Measurements from ENCODE around the gene LHX4.

Gene LHX4

GRCh38 chr1:180259431-180260338, 29.6 kb downstream of the LHX4 start:
- no peak for DNase-seq

DNA sequence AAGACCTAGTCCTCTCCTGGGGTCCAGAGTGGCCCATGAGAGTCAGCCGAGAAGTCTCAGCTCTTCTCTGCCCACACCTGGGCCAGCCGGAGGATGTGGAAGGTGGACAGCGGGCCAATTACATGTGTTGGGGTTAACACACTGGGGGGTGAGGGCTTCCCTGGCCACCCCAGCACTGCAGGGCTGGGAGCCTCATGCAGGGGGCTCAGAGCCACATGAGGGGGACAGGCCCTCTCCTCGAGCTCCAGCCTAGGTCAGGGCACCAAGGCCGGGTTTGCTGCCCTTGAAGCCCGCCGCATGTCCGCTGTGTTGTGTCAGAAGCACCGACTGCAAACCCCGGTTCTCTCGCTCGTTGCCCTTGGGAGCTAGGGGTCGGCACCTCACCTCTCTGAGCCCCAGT, 30.5 kb downstream of the LHX4 start:
- DNase-seq: no peak

GRCh38 chr1:180261030-180261429, 31.0 kb downstream of the LHX4 start:
- no peak for DNase-seq

DNA sequence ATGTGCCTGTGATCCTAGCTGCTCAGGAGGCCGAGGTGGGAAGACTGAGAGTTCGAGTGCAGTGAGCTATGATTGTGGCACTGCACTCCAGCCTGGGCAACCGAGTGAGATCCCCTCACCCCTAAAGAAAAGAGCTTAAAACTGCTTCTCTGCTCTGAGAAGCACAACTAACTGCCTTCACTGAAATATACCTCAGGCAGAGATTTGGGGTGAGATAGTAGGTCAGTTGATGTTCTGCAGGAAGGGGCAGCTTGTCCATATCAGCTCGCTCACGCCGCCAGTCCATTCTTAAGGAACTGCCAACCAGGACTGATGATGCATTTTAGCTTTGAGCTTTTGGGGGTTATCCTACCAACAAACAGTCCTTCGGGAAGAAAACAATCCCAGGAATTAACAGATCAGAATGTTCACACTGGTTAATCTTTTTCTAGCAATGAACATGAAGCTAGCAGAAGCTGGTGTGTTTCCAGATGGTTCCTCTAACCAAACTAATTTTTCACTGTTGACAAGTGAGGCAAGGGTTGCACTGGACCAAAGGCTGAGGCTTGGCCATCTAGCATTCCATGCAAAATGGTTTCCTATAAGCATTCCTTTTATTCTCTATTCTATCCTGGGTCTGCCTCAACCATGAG, 31.6 kb downstream of the LHX4 start:
- DNase-seq: no peak

DNA sequence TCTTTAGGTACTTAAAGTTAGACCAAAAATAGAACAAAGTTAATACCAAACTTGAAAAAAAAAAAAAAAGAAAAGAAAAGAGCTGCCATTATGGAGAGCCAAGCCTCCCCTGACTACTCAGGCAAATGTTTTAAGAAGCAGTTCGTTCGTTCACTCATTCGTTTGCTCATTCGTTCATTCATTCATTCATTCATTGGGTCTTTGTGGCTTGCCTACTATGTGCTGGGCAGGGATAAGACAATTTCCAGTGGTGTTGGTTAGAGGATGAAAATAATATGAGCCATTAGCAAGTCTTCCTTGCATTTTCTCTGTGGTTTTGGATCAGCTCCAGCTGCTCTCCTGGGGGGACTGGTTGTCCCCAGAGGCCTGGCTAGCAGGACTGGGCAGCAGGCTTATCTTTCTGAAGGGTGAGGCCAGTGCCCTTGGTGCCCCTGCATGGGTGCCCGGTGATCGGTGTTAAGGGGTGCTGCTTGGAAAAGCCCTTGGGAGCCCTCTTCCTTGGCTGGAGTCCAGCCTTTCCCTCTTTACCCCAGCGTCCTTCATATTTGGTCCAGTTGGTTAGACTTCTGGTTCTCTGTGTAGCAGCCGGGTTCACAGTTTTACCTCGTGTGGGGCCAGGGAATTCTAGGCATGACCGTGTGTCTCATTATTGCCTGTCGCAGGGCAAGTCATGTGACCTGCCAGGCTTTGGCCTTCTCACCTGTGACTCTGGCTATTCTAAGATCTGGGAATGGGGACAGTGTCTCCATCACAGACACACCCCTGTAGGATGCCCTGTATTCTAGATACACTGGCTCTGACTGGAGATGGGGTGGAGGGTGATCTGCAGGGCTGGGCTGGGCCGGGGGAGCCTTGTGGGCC, 32.8 kb downstream of the LHX4 start:
- no peak for DNase-seq

- DNase-seq: no peak
These were observed 34.5 kb downstream of the LHX4 start for GRCh38 chr1:180264595-180264994.

DNA sequence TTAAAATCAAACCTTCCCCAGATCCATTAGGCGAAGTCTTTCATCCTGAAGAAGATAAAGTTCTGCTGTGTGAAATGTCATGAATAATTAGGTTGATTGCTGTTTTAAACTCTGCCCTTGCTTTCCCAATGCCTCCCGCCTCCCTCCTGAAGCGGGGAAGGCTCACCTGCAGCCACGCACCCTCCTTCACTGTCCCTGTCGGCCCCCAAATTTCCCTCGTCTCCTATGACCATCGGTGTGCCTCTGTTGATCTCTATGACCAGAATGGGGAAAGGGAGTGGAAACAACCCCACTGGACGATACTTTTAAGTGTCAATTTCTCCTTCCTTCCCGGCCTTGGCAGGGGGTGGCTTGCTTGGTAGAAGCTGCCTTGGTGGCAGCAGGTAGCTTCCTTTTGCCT, 35.1 kb downstream of the LHX4 start:
- DNase-seq: no peak

DNA sequence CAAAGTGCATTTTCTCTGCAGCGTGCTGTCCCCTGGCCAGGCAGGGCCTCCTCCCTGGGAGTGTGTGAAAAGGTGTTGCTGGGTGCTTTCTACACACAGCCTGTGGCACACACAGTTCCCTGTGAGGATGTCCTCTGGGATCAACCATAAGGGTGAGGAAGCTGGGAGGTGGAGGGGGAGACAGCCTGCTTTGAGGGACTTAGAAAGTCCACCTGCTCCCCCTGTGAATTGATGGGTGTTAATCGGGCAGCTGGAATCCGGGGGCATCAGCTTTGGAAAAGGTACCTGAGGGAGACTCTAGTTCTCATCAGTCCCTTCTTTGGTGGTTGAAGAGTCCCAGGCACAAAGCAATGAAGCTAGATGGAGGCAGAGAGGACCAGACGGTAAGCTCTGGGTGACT, 35.8 kb downstream of the LHX4 start:
- no peak for DNase-seq

DNA sequence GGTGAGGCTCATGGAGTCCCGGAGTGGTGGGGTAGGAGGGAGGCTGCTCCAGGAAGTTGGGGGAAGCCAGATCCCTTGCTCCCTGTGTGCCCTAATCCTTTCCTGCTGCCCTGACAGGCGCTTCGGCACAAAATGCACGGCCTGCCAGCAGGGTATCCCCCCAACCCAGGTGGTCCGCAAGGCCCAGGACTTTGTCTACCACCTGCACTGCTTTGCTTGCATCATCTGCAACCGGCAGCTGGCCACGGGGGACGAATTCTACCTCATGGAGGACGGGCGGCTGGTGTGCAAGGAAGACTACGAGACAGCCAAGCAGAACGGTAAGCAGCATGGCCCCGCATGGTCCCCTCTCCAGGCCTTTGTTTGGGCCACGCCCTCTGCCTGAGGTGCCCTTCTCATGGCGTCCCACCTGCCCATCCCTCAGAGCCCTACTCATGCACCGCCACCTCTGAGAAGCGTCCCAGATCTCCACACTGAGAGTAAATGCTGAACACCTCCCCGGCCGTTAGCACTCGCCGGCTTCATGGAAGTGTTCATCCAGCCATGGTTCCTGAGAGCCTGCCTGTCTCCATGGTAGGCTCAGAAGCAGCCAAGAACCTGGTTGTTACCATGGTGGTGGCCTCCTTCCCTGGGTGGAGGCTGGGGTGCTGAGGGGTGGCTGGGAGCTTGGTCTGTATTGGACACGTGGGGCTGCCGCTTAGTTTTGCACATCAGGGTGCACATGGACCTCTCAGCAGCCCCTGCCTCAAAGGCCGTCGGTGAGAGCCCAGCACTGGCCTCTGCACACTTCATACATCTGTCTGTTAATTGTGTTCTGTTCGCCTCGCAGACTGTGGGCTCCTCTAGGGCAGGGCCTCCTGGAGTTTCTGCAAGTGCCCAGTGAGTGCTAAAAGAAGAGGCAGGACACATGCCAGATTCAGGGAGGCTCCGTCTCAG, 36.5 kb downstream of the LHX4 start:
- DNase-seq: no peak

DNA sequence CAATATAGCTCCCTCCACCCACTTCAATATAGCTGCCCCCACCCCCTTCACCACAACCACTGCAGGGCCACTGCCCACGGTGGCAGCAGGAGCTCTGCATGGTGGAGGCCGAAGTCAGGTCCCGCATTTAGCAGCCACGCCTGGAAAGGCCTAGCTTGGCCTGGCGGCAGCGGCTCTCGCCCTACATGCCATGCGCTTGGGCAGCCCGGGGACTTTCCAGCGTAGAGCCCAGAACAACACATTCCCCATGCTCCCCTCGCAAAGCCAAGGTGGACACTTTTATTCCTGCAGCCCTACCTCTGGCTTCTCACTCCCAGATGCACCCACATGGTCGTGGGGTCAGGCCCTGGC, 37.1 kb downstream of the LHX4 start:
- no peak for DNase-seq

GRCh38 chr1:180267761-180268555, 37.9 kb downstream of the LHX4 start:
- no peak for DNase-seq

DNA sequence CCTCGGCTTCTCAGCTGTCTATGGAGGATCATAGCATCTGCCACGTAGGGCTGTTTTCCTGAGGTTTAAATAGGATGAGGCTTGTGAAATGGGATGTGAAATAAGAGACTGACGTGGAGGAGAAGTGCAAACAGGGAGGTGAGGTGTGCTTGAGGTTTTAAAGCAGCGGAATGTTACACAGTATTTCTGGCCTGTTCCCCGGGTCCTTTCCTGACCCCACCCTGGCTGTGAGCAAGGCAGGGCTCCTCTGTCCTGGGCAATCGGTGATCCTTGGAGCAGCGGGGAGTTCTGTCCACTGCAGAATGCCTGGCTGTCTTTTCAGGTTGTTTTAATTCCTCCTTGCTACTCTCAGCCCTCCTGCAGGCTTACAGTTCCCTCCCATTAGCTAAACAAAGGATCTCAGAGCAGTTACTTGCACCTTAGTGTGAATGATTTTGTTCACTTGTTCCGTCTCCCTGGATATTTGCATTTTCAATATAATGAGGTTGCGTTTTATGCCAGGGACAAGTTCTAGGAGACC, 38.6 kb downstream of the LHX4 start:
- DNase-seq: no peak

DNA sequence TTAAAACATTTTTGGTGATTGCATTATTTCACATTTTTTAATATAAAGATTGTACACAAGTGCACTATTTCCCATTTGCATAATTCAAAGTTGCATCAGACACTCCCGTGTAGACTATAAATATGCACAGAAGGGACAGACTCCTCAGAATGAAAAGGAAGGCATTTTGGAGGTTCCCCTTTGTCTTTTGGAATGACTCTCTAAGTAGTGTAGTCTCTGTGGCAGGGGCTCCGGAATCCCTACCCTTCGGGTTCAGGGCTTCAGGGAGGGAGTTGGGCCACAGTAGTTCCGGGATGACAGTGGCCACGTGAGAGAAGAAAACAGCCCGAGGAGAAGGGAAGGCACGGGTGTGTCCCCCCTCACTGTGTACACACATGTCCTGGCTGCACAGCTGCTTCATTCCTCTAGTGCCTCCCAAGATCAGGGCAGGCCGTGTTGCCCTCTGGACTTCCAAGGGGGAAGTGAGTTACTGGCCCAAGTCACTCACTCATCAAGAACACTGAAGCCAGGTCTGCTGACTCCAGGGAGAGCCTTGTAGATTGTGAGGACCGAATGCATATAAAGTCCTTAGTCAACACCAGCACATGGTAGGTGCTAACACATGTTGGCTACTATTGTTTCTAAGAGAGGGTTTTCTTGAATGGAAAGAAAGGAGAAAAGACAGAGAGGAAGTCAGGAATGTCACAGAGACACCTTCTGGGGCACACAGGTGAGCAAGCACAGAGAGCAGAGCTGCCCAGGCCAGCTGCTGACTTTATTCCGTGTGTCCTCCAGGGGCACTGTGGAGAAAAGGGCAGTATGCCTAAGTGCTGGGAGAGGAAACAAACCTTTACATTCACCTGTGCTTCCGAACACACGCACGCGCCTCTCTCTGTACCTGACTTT, 39.8 kb downstream of the LHX4 start:
- DNase-seq: no peak

- no peak for DNase-seq
These were observed 40.6 kb downstream of the LHX4 start for GRCh38 chr1:180270530-180271271.

DNA sequence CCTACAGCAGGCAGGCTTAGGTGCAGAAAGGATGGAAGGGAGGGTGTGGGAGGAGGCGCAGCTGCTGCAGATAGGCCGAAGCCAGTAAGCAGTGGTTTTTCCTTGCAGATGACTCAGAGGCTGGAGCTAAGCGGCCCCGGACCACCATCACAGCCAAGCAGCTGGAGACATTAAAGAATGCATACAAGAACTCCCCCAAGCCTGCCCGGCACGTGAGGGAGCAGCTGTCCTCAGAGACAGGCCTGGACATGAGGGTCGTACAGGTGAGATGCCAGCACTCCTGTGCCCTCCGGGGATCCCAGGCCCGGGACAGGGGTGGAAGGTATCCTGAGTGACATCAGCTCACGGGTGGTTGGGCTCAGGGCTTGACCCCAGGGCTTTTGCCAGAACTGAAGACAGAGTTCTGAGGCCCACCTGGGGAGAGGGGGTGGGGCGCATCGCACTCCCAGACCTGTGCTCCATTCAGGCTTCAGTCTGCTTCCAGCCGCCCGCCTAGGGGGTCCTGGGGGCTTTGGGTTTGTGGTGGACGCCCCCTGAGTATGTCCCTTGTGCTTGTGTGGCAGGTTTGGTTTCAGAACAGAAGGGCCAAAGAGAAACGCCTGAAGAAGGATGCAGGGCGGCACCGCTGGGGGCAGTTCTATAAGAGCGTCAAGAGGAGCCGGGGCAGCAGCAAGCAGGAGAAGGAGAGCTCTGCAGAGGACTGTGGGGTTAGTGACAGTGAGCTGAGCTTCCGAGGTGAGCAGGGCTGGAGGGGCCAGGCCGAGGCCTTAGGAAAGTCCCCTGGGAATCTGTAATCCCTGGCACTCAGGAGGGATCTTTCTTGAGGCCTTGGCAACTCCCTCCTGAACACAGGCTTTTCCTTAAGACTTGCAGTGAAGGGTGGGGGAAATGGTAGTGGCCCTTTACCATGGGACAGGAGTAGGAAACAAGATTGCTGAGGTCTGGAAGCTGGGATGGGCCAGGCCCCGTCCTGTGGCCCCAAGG, 41.5 kb downstream of the LHX4 start:
- no peak for DNase-seq

DNA sequence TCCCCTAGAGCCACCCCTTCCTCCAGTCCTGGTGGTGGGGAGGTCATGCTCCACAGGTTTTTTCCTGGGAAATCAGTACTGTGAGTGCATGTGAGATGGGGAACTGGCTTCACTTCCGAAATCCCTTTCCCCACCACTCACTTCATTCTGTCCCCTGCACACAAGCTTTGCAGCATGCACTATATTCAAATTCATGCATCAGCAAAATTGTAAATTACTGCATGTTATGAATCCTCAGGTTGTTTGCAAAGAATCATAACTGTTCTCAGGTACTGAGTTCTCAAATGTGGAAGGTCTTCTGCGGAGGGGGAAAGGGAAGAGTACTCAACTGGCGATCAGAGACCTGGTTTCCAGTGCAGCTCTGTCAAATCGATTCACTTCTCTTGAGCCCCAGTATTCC, 42.3 kb downstream of the LHX4 start:
- DNase-seq: no peak

DNA sequence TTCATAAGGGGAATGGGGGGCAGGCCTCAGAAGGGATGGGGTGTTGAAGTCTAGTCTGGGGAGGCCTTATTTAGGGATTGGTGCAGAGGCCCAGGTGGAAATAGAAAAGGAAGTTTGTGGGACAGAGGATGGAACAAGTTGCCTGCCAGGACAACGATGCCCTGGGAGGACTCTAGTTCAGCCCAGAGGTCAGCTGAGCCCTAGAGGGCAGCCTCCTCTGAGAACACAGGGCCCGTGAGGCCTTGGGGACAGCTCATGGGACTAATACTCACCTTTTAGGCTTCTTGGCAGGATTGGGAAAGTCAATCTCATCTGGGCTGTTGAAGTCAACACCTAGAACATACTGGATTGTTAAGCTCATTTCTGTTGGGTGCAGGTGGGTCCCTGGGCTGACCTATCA, 43.0 kb downstream of the LHX4 start:
- DNase-seq: no peak

- DNase-seq: no peak
These were observed 44.2 kb downstream of the LHX4 start for GRCh38 chr1:180274221-180274620.
